ENCODE results near the gene DENND1B. TPM values are rescaled to one million over a fixed set of nuclear protein-coding genes. Genes with fewer than 3 reads are reported as not detected.

Gene DENND1B
- total RNA-seq, 1 experiment from 2014 or later, result 9.6 TPM

- CTCF ChIA-PET, result no interaction called here
- no TSS peak for BruUV-seq (replicated peaks)
- ATAC-seq, result no peak
Measured at GRCh38 chr1:197541411-197541810, 233.9 kb downstream of the DENND1B start.

DNA sequence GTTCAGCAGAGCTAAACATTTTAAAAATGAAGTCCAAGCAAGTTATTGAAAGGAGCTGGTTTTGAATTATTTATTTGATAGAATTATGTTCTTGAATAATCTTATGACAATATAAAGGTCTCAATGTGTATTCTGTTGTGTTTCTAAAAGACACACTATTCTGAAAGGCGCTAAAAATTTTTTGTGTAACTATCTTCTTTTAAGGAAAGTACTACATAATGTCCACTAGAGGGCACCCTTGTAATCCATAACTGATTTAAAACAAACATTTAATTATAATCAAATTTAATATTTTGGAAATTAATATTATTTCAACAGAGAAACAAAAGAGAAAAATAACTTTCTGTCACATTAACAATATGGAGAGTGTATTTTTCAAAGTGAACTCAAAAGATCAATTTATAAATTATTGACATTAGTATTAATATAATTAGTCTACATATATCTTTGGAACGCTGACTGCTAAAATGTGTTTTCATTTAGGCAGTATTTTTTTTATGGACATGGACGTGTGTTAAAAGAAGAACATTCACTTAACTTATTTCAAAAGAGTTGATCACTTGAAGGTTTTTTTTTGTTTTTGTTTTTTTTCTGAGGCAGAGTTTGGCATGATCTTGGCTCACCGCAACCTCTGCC is 248.4 kb downstream of the DENND1B start:
- CTCF ChIA-PET, result interaction anchor here (1.0 to 1.8 kb wide), 7 partner anchors 15 to 1176 kb away, joined by 3 to 9 read pairs (median 4); no protein-coding TSS in a partner anchor
- intact Hi-C loops (cut with micrococcal nuclease), result loop anchor here (1.0 kb wide), 1 partner anchor 342 kb away; no protein-coding TSS in a partner anchor

More at GRCh38 chr1:197541411-197541810, 233.9 kb downstream of the DENND1B start:
- H3K36me3 ChIP-seq (ENCODE audit: control insufficient read depth in 1 of 2, insufficient read depth in 2 of 2, low read length in 2 of 2), result no peaks in the 10 kb centered on the region
- H3K4me1 ChIP-seq (ENCODE audit: control insufficient read depth in 1 of 2, insufficient read depth in 2 of 2, low read length in 2 of 2), result no peaks in the 10 kb centered on the region
- H3K4me2 ChIP-seq (ENCODE audit: low read length), result no peak overlapping the region
- H3K79me2 ChIP-seq (ENCODE audit: insufficient read depth, low read length), result no peaks in the 10 kb centered on the region
- no peaks in the 10 kb centered on the region for H3K9me3 ChIP-seq (ENCODE audit: control insufficient read depth in 1 of 2, insufficient read depth in 1 of 2, low read depth in 1 of 2, low read length in 2 of 2)
- TF ChIP-seq SRF (IDR thresholded peaks at IDR 0.05; ENCODE audit: low read depth) (no peak), ZFX (IDR thresholded peaks at IDR 0.05) (no peak), CEBPB (IDR thresholded peaks at IDR 0.05; ENCODE audit: low read depth) (no peak)
- intact Hi-C loops (cut with micrococcal nuclease), result no loop called here
- H4K20me1 ChIP-seq (ENCODE audit: insufficient read depth), result no peaks in the 10 kb centered on the region
- no peak for DNase-seq (ENCODE audit: low read depth, low spot score)
- no peak overlapping the region for H3K27ac ChIP-seq (ENCODE audit: low read depth, low read length)
- no peaks in the 10 kb centered on the region for H3K27me3 ChIP-seq (ENCODE audit: insufficient read depth, low read length)
- ChIA-PET RAD21 (ENCODE audit: low non-redundant PET in 1 of 2, low total read pairs in 2 of 2, uncharacterized antibody in 2 of 2, unreplicated experiment in 2 of 2) (no interaction called here), POLR2A (no interaction called here)
- no peak overlapping the region for H3K4me3 ChIP-seq (replicated peaks in 1 of 2; ENCODE audit: low read depth in 1 of 2, low read length in 2 of 2)
- H3K9me2 ChIP-seq (ENCODE audit: insufficient read depth), result no peaks in the 10 kb centered on the region
- no peak overlapping the region for H3K9ac ChIP-seq (ENCODE audit: low read length)
- H2AFZ ChIP-seq (ENCODE audit: low read depth, low read length, poor library complexity, severe bottlenecking), result no peak overlapping the region

More for the DNA sequence above, 248.4 kb downstream of the DENND1B start:
- Histone ChIP-seq H4K20me1 (ENCODE audit: insufficient read depth) (no peaks in the 10 kb centered on the region), H3K79me2 (ENCODE audit: insufficient read depth, low read length) (no peaks in the 10 kb centered on the region), H3K27me3 (ENCODE audit: insufficient read depth, low read length) (no peaks in the 10 kb centered on the region), H2AFZ (ENCODE audit: low read depth, low read length, poor library complexity, severe bottlenecking) (no peak overlapping the region), H3K9me3 (ENCODE audit: control insufficient read depth in 1 of 2, insufficient read depth in 1 of 2, low read depth in 1 of 2, low read length in 2 of 2) (no peaks in the 10 kb centered on the region), H3K9me2 (ENCODE audit: insufficient read depth) (no peaks in the 10 kb centered on the region), H3K4me1 (ENCODE audit: control insufficient read depth in 1 of 2, insufficient read depth in 2 of 2, low read length in 2 of 2) (no peaks in the 10 kb centered on the region), H3K4me2 (ENCODE audit: low read length) (no peak overlapping the region), H3K4me3 (replicated peaks in 1 of 2; ENCODE audit: low read depth in 1 of 2, low read length in 2 of 2) (no peak overlapping the region), H3K9ac (ENCODE audit: low read length) (no peak overlapping the region), H3K27ac (ENCODE audit: low read depth, low read length) (no peak overlapping the region), H3K36me3 (ENCODE audit: control insufficient read depth in 1 of 2, insufficient read depth in 2 of 2, low read length in 2 of 2) (no peaks in the 10 kb centered on the region)
- TF ChIP-seq POLR2AphosphoS5 (IDR thresholded peaks at IDR 0.05; ENCODE audit: low read depth, low read length), result no peak
- TF ChIP-seq TCF7L2 (IDR thresholded peaks at IDR 0.05; ENCODE audit: borderline replicate concordance, extremely low read depth, insufficient read depth, insufficient read length), result no peak
- TF ChIP-seq, protein P1, sequence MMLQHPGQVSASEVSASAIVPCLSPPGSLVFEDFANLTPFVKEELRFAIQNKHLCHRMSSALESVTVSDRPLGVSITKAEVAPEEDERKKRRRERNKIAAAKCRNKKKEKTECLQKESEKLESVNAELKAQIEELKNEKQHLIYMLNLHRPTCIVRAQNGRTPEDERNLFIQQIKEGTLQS (IDR thresholded peaks at IDR 0.05), result no peak
- TF ChIP-seq RAD21 (IDR thresholded peaks at IDR 0.05; ENCODE audit: low read depth), result peak; percentile 54
- peak; percentile 32 to 50 (median 49); a peak in 3 of 6 replicates for TF ChIP-seq CTCF (IDR thresholded peaks at IDR 0.05 in 2 of 3, conservative IDR thresholded peaks at IDR 0.05 in 1 of 3; ENCODE audit: borderline replicate concordance in 1 of 3, insufficient read depth in 1 of 3, low read depth in 2 of 3, low read length in 2 of 3)
- DNase-seq (ENCODE audit: low read depth, low spot score) (peak; percentile 10), ATAC-seq (no peak)
- RAD21 ChIA-PET (ENCODE audit: low non-redundant PET in 1 of 2, low total read pairs in 2 of 2, uncharacterized antibody in 2 of 2, unreplicated experiment in 2 of 2), result no interaction called here
- BruUV-seq (replicated peaks), result no TSS peak
- POLR2A ChIA-PET, result no interaction called here

All from HCT116 (cell line).